Measurements from ENCODE around the gene PTCRA.

DNA sequence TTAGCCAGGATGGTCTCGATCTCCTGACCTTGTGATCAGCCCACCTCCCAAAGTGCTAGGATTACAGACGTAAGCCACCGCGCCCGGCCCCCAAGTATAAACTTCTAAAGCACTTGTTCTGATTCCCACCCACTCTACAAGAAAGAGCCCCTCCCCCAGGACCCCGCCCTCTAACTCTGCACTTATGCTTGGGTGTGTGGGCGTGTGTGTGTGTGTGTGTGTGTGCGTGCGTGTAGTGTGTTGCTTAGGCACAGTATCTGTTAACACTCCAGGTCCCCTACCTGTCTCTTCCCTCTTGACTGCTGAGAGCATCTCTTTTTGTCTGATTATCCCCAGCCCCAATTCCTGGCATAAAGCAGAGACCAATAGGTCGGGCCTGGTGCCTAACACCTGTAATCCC, 6.0 kb upstream of the PTCRA start:
- no peak for TF ChIP-seq POLR2A (IDR thresholded peaks at IDR 0.05; ENCODE audit: low read depth, low read length)
- TF ChIP-seq POLR2AphosphoS5 (IDR thresholded peaks at IDR 0.05; ENCODE audit: low read depth, low read length): no peak
- TF ChIP-seq TAF1 (IDR thresholded peaks at IDR 0.05; ENCODE audit: borderline replicate concordance, low read depth, low read length): no peak
